GM12872 (cell line): ENCODE results near the gene CC2D2A.

Experiments
- CTCF ChIP-seq: IDR thresholded peaks from 3 replicates; pipeline ENCODE4 v1.5.1; 2011; ENCODE audit warnings: low read depth, mild to moderate bottlenecking, low read length, moderate library complexity; ENCODE audit not compliant: insufficient read depth

Gene CC2D2A

GRCh38 chr4:15469402-15470127 is at the start of gene CC2D2A:
Gene CC2D2A, plus strand, starts transcription at chr4:15469882. Its CDS starts 6,051 bp downstream, at chr4:15475933.
- no peak for TF ChIP-seq CTCF

DNA sequence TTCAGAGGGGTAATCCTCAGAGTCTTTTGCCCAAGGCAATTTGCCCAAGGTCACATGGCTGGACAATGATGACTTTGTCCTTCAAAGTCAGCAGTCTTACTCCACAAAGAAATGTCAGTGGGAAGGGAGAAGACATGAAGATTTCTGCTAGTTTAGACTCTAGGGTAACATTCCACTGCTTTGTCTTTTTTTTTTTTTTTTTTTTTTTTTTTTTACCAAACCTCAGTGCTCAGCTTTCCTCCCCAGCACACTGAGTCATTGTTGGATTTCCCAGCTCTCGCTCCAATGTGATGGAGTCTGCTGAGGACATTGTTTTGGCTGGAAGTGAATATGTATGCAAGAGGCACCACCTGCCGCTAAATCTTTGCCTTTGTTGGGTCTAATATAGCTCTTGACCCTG is 49.0 kb upstream of the CC2D2A start:
- TF ChIP-seq CTCF, result no peak

DNA sequence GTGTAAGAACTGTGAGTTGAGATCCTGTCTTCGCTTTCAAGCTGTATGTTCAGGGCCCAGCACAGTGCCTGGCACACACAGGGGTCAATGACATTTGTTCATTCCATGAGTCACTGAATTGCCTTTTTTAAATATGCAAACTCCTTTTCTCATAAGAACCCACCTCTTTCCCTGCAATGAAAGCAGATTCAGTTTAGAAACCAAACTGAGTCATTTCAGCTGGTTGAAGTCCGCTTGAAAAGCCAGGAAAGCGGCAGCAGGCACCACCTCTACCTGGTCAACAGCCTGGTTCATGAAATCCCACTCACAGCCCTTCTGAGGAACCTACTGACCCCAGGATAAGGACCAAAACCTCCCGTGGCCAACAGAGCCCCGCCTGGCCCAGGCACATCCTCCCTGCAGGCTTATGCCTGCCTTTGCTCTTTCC is 46.4 kb upstream of the CC2D2A start:
- TF ChIP-seq CTCF, result no peak

GRCh38 chr4:15425520-15425919 is 44.2 kb upstream of the CC2D2A start:
- no peak for TF ChIP-seq CTCF

GRCh38 chr4:15427161-15427560 is 42.5 kb upstream of the CC2D2A start:
- TF ChIP-seq CTCF, result no peak

GRCh38 chr4:15427701-15428100 is 42.0 kb upstream of the CC2D2A start, which contains the start of gene C1QTNF7:
Gene C1QTNF7, plus strand, starts transcription at chr4:15428033. Its CDS starts 7,711 bp downstream, at chr4:15435744.
- no peak for TF ChIP-seq CTCF

GRCh38 chr4:15428611-15429010 is 41.1 kb upstream of the CC2D2A start:
- no peak for TF ChIP-seq CTCF
